Transverse colon (tissue), 4 donors: ENCODE measurements around the gene TMBIM4. TPM values are rescaled to one million over a fixed set of nuclear protein-coding genes. Genes with fewer than 3 reads are reported as not detected.

ENCODE experiments used
- DNase-seq: peaks from one replicate; pipeline ENCODE4 v3.0.0-alpha.2; 2019
- H3K27ac ChIP-seq, 4 donors: fragments of 200-600 bp; sonication (generic); 2 replicates each; pipeline ENCODE4 v1.5.1; 2016 to 2018; ENCODE audit warnings: inconsistent platforms in 4 of 4
- H3K27me3 ChIP-seq: fragments of 200-600 bp; sonication (generic); 2 replicates; pipeline ENCODE4 v1.5.1; 2017; ENCODE audit warnings: inconsistent platforms
- H3K36me3 ChIP-seq, 4 donors: fragments of 200-600 bp; sonication (generic); 2 replicates each; pipeline ENCODE4 v1.5.1; 2017 to 2019; ENCODE audit warnings: inconsistent platforms in 4 of 4
- H3K4me1 ChIP-seq, 4 donors: fragments of 200-600 bp; sonication (generic); 2 replicates each; pipeline ENCODE4 v1.5.1; 2017 to 2020; ENCODE audit warnings: inconsistent platforms in 4 of 4
- H3K4me3 ChIP-seq, 4 donors: fragments of 200-600 bp; sonication (generic); 1 replicate in 1 of 4; 2 replicates in 3 of 4; pipeline versions ENCODE4 v1.5.1 to v1.6.1; 2017 to 2019; ENCODE audit warnings: inconsistent platforms in 4 of 4
- H3K9me3 ChIP-seq, 2 donors: fragments of 200-600 bp; sonication (generic); 2 replicates each; pipeline ENCODE4 v1.5.1; 2017 to 2019; ENCODE audit warnings: inconsistent platforms in 2 of 2
- EP300 ChIP-seq: sonication (generic); formaldehyde crosslinking; IDR thresholded peaks from one replicate; pipeline ENCODE4 v1.6.1; 2017; ENCODE audit warnings: antibody characterized with exemption, low read depth
- POLR2A ChIP-seq: fragments of 450-650 bp; IDR thresholded peaks from one replicate; pipeline ENCODE4 v1.6.1; 2016; ENCODE audit warnings: antibody characterized with exemption, mild to moderate bottlenecking, moderate library complexity
- POLR2AphosphoS5 ChIP-seq, 3 donors: sonication (generic); formaldehyde crosslinking; IDR thresholded peaks; one replicate each; pipeline ENCODE4 v1.6.1; 2016; ENCODE audit warnings: antibody characterized with exemption in 3 of 3
- WGBS, 2 donors: methylation state at CpG; one replicate each; pipeline ENCODE4 v1.1.5; 2018; ENCODE audit warnings: low coverage in 1 of 2; 5-methylcytosine and 5-hydroxymethylcytosine counted together
- in situ Hi-C, 4 donors: fragments of 200-750 bp; cut with MboI; loops; one replicate each; pipeline versions ENCODE4 v1.15.0 to v1.15.1; 2017; ENCODE audit warnings: low sequenced_read_pairs in 3 of 4, low pct_ligation_motif_present in 1 of 4, low pct_unique_long_range_greater_than_20kb in 1 of 4
- intact Hi-C: fragments of 100-400 bp; cut with DNase I; formaldehyde crosslinking; loops from one replicate; pipeline ENCODE4 v1.15.1; 2023; ENCODE audit warnings: low total_unique reads
- total RNA-seq, 4 donors: library from RNA; depleted of rRNA; stranded (reverse); fragments of >200 nt; gene quantifications; one replicate each; pipeline ENCODE4 v1.1.0, GENCODE V29; 2016
- TF ChIP-seq, protein P1 (sequence below), 5 experiments: fragments of 200-600 bp in 3 of 5; fragments of 450-650 bp in 2 of 5; sonication (generic) in 3 of 5; IDR thresholded peaks; 1 replicate in 2 of 5; 2 replicates in 3 of 5; pipeline ENCODE4 v1.5.1; 2016 to 2017; ENCODE audit warnings: antibody characterized with exemption in 5 of 5, inconsistent platforms in 3 of 5, mild to moderate bottlenecking in 2 of 5, moderate library complexity in 1 of 5

Gene TMBIM4
- total RNA-seq, 4 donors from 2014 or later, result 15.5 to 217 (median 98.8) TPM

DNA sequence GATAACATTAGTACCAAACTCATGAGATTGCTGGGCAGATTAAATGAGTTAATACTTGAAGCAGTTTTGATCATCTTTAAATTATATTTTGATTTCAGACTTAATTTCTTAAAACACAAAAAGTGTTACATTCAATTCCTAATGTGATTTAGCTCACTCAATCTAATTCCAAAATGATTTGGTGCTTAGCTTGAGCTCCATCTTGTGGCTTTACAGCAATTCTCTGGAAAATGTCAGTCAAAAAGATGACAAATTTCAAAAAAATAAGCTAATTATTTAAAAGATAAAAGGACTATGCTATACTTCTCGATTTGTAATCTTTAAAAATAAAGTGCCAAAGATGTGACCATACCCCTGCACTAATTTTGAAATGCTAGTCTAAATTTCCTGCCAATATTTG, 49.3 kb downstream of the TMBIM4 start:
- WGBS, 2 donors, result 83 to 88% methylated on average over 1 of the region's 1 CpG
- intact Hi-C loops, result no loop called here
- in situ Hi-C loops, result loop anchor here in 1 of 4 donors (25.0 kb wide), 1 partner anchor 292 kb away; no protein-coding TSS in a partner anchor

GRCh38 chr12:66119870-66120241, 49.9 kb downstream of the TMBIM4 start:
- intact Hi-C loops (loop anchor here (1.0 kb wide), 1 partner anchor 47 kb away; no protein-coding TSS in a partner anchor), in situ Hi-C loops (loop anchor here in 1 of 4 donors (25.0 kb wide), 1 partner anchor 292 kb away; no protein-coding TSS in a partner anchor)
- TF ChIP-seq POLR2A, result no peak
- TF ChIP-seq, protein P1, sequence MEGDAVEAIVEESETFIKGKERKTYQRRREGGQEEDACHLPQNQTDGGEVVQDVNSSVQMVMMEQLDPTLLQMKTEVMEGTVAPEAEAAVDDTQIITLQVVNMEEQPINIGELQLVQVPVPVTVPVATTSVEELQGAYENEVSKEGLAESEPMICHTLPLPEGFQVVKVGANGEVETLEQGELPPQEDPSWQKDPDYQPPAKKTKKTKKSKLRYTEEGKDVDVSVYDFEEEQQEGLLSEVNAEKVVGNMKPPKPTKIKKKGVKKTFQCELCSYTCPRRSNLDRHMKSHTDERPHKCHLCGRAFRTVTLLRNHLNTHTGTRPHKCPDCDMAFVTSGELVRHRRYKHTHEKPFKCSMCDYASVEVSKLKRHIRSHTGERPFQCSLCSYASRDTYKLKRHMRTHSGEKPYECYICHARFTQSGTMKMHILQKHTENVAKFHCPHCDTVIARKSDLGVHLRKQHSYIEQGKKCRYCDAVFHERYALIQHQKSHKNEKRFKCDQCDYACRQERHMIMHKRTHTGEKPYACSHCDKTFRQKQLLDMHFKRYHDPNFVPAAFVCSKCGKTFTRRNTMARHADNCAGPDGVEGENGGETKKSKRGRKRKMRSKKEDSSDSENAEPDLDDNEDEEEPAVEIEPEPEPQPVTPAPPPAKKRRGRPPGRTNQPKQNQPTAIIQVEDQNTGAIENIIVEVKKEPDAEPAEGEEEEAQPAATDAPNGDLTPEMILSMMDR (IDR thresholded peaks at IDR 0.05), result no peak
- no peak for TF ChIP-seq POLR2AphosphoS5 (IDR thresholded peaks at IDR 0.05)
- TF ChIP-seq EP300, result no peak
- no peak for DNase-seq
- H3K27me3 ChIP-seq, result no peaks in the 10 kb centered on the region
- no peaks in the 10 kb centered on the region for H3K4me1 ChIP-seq
- H3K4me3 ChIP-seq, result no peak overlapping the region
- 91 to 93% methylated on average over 1 of the region's 1 CpG for WGBS, 2 donors
- H3K27ac ChIP-seq, result no peak overlapping the region
- H3K9me3 ChIP-seq, result no peaks in the 10 kb centered on the region
- peaks cover 0 to 33% (median 9%) of the 10 kb centered on the region in 4 donors for H3K36me3 ChIP-seq

More for the DNA sequence above, 49.3 kb downstream of the TMBIM4 start:
- TF ChIP-seq, protein P1 (IDR thresholded peaks at IDR 0.05), result no peak
- TF ChIP-seq POLR2A (no peak), POLR2AphosphoS5 (IDR thresholded peaks at IDR 0.05) (no peak), EP300 (no peak)
- no peaks in the 10 kb centered on the region for H3K4me1 ChIP-seq
- no peaks in the 10 kb centered on the region for H3K27me3 ChIP-seq
- H3K9me3 ChIP-seq, result no peaks in the 10 kb centered on the region
- no peak overlapping the region for H3K4me3 ChIP-seq
- no peak for DNase-seq
- H3K36me3 ChIP-seq, result peaks cover 0 to 40% (median 12%) of the 10 kb centered on the region in 4 donors
- H3K27ac ChIP-seq, result no peak overlapping the region

DNA sequence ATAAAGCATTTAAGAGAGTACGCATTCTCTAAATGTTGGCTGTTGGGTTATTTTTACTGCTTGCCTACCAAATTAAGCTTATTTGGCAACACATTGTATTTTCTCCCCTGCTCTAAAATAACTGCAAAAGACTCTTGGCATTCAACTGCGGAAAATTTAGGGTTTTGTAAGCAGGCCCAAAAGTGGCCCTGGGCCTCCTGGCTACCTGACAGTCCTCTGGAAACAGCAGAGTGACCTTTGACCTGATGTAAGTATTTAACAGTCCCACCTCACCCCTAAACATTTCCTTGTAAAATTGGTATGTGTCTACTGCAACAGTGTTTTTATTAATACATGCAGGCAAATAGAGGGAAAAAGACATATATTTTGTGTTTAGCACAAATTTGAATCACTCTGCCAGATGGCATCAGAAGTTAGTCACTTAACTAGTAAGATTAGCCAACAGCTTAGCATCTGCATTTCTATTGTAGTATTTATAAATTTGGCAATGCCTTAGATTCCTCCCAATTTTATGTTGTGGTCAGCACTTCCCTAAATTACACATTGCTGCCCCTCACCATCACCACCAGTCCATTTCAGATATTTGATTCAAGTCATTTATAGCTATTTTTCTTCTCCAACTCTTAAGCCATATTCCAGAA, 50.4 kb downstream of the TMBIM4 start:
- Histone ChIP-seq H3K36me3 (peaks cover 0 to 28% (median 7%) of the 10 kb centered on the region in 4 donors), H3K4me1 (no peaks in the 10 kb centered on the region), H3K27ac (no peak overlapping the region), H3K27me3 (no peaks in the 10 kb centered on the region), H3K9me3 (no peaks in the 10 kb centered on the region), H3K4me3 (no peak overlapping the region)
- in situ Hi-C loops (loop anchor here in 1 of 4 donors (25.0 kb wide), 1 partner anchor 293 kb away; no protein-coding TSS in a partner anchor), intact Hi-C loops (loop anchor here (1.0 kb wide), 1 partner anchor 48 kb away; no protein-coding TSS in a partner anchor)
- TF ChIP-seq POLR2AphosphoS5 (IDR thresholded peaks at IDR 0.05) (no peak), EP300 (no peak), POLR2A (no peak)
- TF ChIP-seq, protein P1 (IDR thresholded peaks at IDR 0.05), result no peak
- WGBS, 2 donors, result 87 to 89% methylated on average over 2 of the region's 2 CpGs
- no peak for DNase-seq

- intact Hi-C loops, result no loop called here
- 86 to 92% methylated on average over 8 to 9 of the region's 9 CpGs for WGBS, 2 donors
- in situ Hi-C loops, result loop anchor here in 1 of 4 donors (25.0 kb wide), 1 partner anchor 294 kb away; no protein-coding TSS in a partner anchor
- peaks cover 0 to 18% (median 3%) of the 10 kb centered on the region in 4 donors for H3K36me3 ChIP-seq
- H3K4me1 ChIP-seq, result no peaks in the 10 kb centered on the region
- H3K4me3 ChIP-seq, result no peak overlapping the region
- no peak for TF ChIP-seq POLR2AphosphoS5 (IDR thresholded peaks at IDR 0.05)
- TF ChIP-seq, protein P1 (IDR thresholded peaks at IDR 0.05), result no peak
- no peak for TF ChIP-seq POLR2A
- no peak for TF ChIP-seq EP300
- no peak overlapping the region for H3K27ac ChIP-seq
- DNase-seq, result no peak
- no peaks in the 10 kb centered on the region for H3K27me3 ChIP-seq
- no peaks in the 10 kb centered on the region for H3K9me3 ChIP-seq
Measured at GRCh38 chr12:66118240-66118891, 51.4 kb downstream of the TMBIM4 start.
